ENCODE results near the gene ABCA9. TPM values are rescaled to one million over a fixed set of nuclear protein-coding genes. Genes with fewer than 3 reads are reported as not detected.
A peak's percentile ranks its signal among the peaks of the same experiment; 100 is the strongest.

The ABCA9 gene
- total and polyA plus RNA-seq, 2 experiments from 2014 or later = 0.24 to 0.65 TPM

- no peak overlapping the region for H3K4me3 ChIP-seq
- no peaks in the 10 kb centered on the region for H3K9me2 ChIP-seq (ENCODE audit: insufficient read depth)
- no peak overlapping the region for H3K9ac ChIP-seq
- H3K27ac ChIP-seq = no peak overlapping the region
- in situ Hi-C loops (cut with MboI) = no loop called here
- no peaks in the 10 kb centered on the region for H4K20me1 ChIP-seq (ENCODE audit: insufficient read depth)
- H2AFZ ChIP-seq = no peak overlapping the region
- TF ChIP-seq EZH2phosphoT487 (IDR thresholded peaks at IDR 0.05; ENCODE audit: insufficient read depth, low read depth) = no peak
- TF ChIP-seq EZH2 (IDR thresholded peaks at IDR 0.05; ENCODE audit: insufficient read depth, poor library complexity, severe bottlenecking) = no peak
- H3K9me3 ChIP-seq (ENCODE audit: low read depth) = no peaks in the 10 kb centered on the region
- no peaks in the 10 kb centered on the region for H3K4me1 ChIP-seq (ENCODE audit: insufficient read depth)
- no peaks in the 10 kb centered on the region for H3K36me3 ChIP-seq (ENCODE audit: low read depth)
- WGBS, 2 experiments (ENCODE audit: low coverage in 1 of 2, low lambda C conversion rate in 2 of 2, missing lambda C conversion rate in 2 of 2) = 77 to 79% methylated on average over 1 of the region's 1 CpG
- DNase-seq = no peak
- no peaks in the 10 kb centered on the region for H3F3A ChIP-seq (ENCODE audit: insufficient read depth)
- H3K27me3 ChIP-seq (replicated peaks; ENCODE audit: insufficient read depth) = no peaks in the 10 kb centered on the region
- H3K79me2 ChIP-seq (ENCODE audit: insufficient read depth) = no peaks in the 10 kb centered on the region
- no peak overlapping the region for H3K4me2 ChIP-seq (ENCODE audit: unreplicated experiment)
These were observed 35.8 kb upstream of the ABCA9 start for GRCh38 chr17:69096541-69096940.

GRCh38 chr17:69093995-69094394 lies 33.3 kb upstream of the ABCA9 start:
- H3K4me3 ChIP-seq = no peak overlapping the region
- H3K4me1 ChIP-seq (ENCODE audit: insufficient read depth) = no peaks in the 10 kb centered on the region
- H3K9ac ChIP-seq = no peak overlapping the region
- H3K27ac ChIP-seq = no peak overlapping the region
- no peaks in the 10 kb centered on the region for H4K20me1 ChIP-seq (ENCODE audit: insufficient read depth)
- H3K4me2 ChIP-seq (ENCODE audit: unreplicated experiment) = no peak overlapping the region
- H3K9me3 ChIP-seq (ENCODE audit: low read depth) = no peaks in the 10 kb centered on the region
- WGBS, 2 experiments (ENCODE audit: low coverage in 1 of 2, low lambda C conversion rate in 2 of 2, missing lambda C conversion rate in 2 of 2) = 96 to 97% methylated on average over 2 of the region's 2 CpGs
- in situ Hi-C loops (cut with MboI) = no loop called here
- no peaks in the 10 kb centered on the region for H3K79me2 ChIP-seq (ENCODE audit: insufficient read depth)
- H3K36me3 ChIP-seq (ENCODE audit: low read depth) = no peaks in the 10 kb centered on the region
- no peaks in the 10 kb centered on the region for H3K27me3 ChIP-seq (replicated peaks; ENCODE audit: insufficient read depth)
- H3F3A ChIP-seq (ENCODE audit: insufficient read depth) = no peaks in the 10 kb centered on the region
- H2AFZ ChIP-seq = no peak overlapping the region
- no peak for TF ChIP-seq EZH2phosphoT487 (IDR thresholded peaks at IDR 0.05; ENCODE audit: insufficient read depth, low read depth)
- no peak for TF ChIP-seq EZH2 (IDR thresholded peaks at IDR 0.05; ENCODE audit: insufficient read depth, poor library complexity, severe bottlenecking)
- no peak for DNase-seq
- no peaks in the 10 kb centered on the region for H3K9me2 ChIP-seq (ENCODE audit: insufficient read depth)

DNA sequence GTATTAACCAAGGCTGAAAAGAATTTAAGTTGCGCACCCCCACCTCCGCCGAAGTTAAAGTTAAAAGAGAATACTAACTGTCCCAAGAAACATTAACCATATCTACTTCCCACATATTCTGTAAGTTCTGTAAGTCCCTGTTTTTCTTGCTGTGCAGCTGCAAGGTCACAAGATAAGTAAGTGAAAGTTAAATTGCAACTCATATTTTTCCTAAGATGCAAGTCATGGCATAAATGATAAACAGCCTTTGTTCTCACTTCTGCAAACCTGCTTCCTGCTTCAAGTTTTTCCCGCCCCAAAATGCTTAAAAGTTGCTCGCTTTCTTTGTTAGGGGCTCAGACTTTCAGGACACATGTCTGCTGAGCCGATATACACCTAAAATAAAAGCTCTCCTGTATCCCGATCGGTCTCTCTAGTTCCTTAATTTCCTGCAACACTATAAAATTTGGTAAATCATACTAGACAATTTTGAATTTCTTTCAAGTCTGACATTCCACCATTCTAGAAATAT lies 32.6 kb upstream of the ABCA9 start:
- no peak overlapping the region for H3K4me2 ChIP-seq (ENCODE audit: unreplicated experiment)
- H3K9ac ChIP-seq = no peak overlapping the region
- H3K4me3 ChIP-seq = no peak overlapping the region
- no peaks in the 10 kb centered on the region for H3K9me2 ChIP-seq (ENCODE audit: insufficient read depth)
- WGBS, 2 experiments (ENCODE audit: low coverage in 1 of 2, low lambda C conversion rate in 2 of 2, missing lambda C conversion rate in 2 of 2) = 89 to 90% methylated on average over 8 of the region's 8 CpGs
- no peaks in the 10 kb centered on the region for H4K20me1 ChIP-seq (ENCODE audit: insufficient read depth)
- no peaks in the 10 kb centered on the region for H3K36me3 ChIP-seq (ENCODE audit: low read depth)
- H3F3A ChIP-seq (ENCODE audit: insufficient read depth) = no peaks in the 10 kb centered on the region
- H2AFZ ChIP-seq = no peak overlapping the region
- no peaks in the 10 kb centered on the region for H3K27me3 ChIP-seq (replicated peaks; ENCODE audit: insufficient read depth)
- no peaks in the 10 kb centered on the region for H3K9me3 ChIP-seq (ENCODE audit: low read depth)
- H3K4me1 ChIP-seq (ENCODE audit: insufficient read depth) = no peaks in the 10 kb centered on the region
- in situ Hi-C loops (cut with MboI) = no loop called here
- no peak overlapping the region for H3K27ac ChIP-seq
- H3K79me2 ChIP-seq (ENCODE audit: insufficient read depth) = no peaks in the 10 kb centered on the region
- DNase-seq = no peak
- TF ChIP-seq EZH2 (IDR thresholded peaks at IDR 0.05; ENCODE audit: insufficient read depth, poor library complexity, severe bottlenecking) (no peak), EZH2phosphoT487 (IDR thresholded peaks at IDR 0.05; ENCODE audit: insufficient read depth, low read depth) (no peak)

DNA sequence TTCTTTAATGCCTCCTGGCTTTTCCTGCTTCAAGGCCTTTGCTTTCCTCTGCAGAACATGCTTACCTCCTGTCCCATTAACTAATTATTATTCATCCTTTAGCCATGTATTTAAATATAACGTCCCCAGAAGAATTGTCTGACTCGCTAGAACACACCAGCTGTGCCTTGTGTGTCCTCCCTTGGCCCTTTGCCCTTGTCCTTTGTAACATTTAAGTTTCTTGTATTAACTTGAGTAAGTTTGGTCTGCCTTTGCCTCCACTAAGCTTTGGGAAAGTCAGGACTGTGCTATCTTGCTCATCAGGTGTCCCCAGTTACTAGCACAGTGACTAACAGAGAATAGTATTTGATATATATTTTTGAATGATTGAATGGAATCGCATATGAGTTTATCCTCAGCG lies 29.6 kb upstream of the ABCA9 start:
- Histone ChIP-seq H3K27me3 (replicated peaks; ENCODE audit: insufficient read depth) (no peaks in the 10 kb centered on the region), H3K79me2 (ENCODE audit: insufficient read depth) (no peaks in the 10 kb centered on the region), H3K9ac (no peak overlapping the region), H3K4me2 (ENCODE audit: unreplicated experiment) (no peak overlapping the region), H3K9me3 (ENCODE audit: low read depth) (no peaks in the 10 kb centered on the region), H4K20me1 (ENCODE audit: insufficient read depth) (no peaks in the 10 kb centered on the region), H2AFZ (no peak overlapping the region), H3K4me3 (no peak overlapping the region), H3K9me2 (ENCODE audit: insufficient read depth) (no peaks in the 10 kb centered on the region), H3F3A (ENCODE audit: insufficient read depth) (no peaks in the 10 kb centered on the region), H3K36me3 (ENCODE audit: low read depth) (no peaks in the 10 kb centered on the region), H3K27ac (no peak overlapping the region), H3K4me1 (ENCODE audit: insufficient read depth) (no peaks in the 10 kb centered on the region)
- 74 to 84% methylated on average over 4 of the region's 4 CpGs for WGBS, 2 experiments (ENCODE audit: low coverage in 1 of 2, low lambda C conversion rate in 2 of 2, missing lambda C conversion rate in 2 of 2)
- peak; percentile 8 for DNase-seq
- in situ Hi-C loops (cut with MboI) = no loop called here
- TF ChIP-seq EZH2 (IDR thresholded peaks at IDR 0.05; ENCODE audit: insufficient read depth, poor library complexity, severe bottlenecking) = no peak
- TF ChIP-seq EZH2phosphoT487 (IDR thresholded peaks at IDR 0.05; ENCODE audit: insufficient read depth, low read depth) = no peak

Measured in GM23248 (cell line).